OCI-LY1 (cell line): Measurements from ENCODE around the gene PTPN4.

ENCODE experiments used
- H2AFZ ChIP-seq: fragments of 200-600 bp; sonication (generic), shearing (Covaris generic); 2 replicates; pipeline ENCODE4 v1.6.0; 2014; ENCODE audit warnings: antibody characterized with exemption, mild to moderate bottlenecking, low read length
- H3F3A ChIP-seq: fragments of 200-600 bp; sonication (generic), shearing (Covaris generic); 2 replicates; pipeline ENCODE4 v1.6.0; 2014; ENCODE audit warnings: mild to moderate bottlenecking, antibody characterized with exemption, low read length, moderate library complexity; ENCODE audit not compliant: insufficient read depth
- H3K27ac ChIP-seq: fragments of 200-600 bp; sonication (generic); 2 replicates; pipeline ENCODE4 v1.5.1; 2014; ENCODE audit warnings: low read length, mixed run types, mild to moderate bottlenecking, low read depth; ENCODE audit not compliant: poor library complexity, severe bottlenecking
- H3K27me3 ChIP-seq: fragments of 200-600 bp; sonication (generic); 2 replicates; pipeline ENCODE4 v1.6.0; 2014; ENCODE audit warnings: antibody characterized with exemption, mild to moderate bottlenecking, low read length, moderate library complexity; ENCODE audit not compliant: insufficient read depth
- H3K36me3 ChIP-seq: fragments of 200-600 bp; sonication (generic); 2 replicates; pipeline ENCODE4 v1.6.1; 2014; ENCODE audit warnings: mild to moderate bottlenecking, antibody characterized with exemption, low read length, moderate library complexity, mixed read lengths; ENCODE audit not compliant: insufficient read depth
- H3K4me1 ChIP-seq: fragments of 200-600 bp; sonication (generic); 2 replicates; pipeline ENCODE4 v1.5.1; 2014; ENCODE audit warnings: mild to moderate bottlenecking, low read length, moderate library complexity; ENCODE audit not compliant: insufficient read depth, severe bottlenecking
- H3K4me2 ChIP-seq: fragments of 200-600 bp; sonication (generic), shearing (Covaris generic); 2 replicates; pipeline ENCODE4 v1.6.1; 2014; ENCODE audit warnings: low read length
- H3K4me3 ChIP-seq: fragments of 200-600 bp; sonication (generic); 2 replicates; pipeline ENCODE4 v1.5.1; 2014; ENCODE audit warnings: low read length, low read depth, mild to moderate bottlenecking, mixed read lengths; ENCODE audit not compliant: poor library complexity, severe bottlenecking
- H3K79me2 ChIP-seq: fragments of 200-600 bp; shearing (Covaris generic); 2 replicates; pipeline ENCODE4 v1.6.1; 2016; ENCODE audit warnings: mixed run types, low read length, mixed read lengths; ENCODE audit not compliant: insufficient read depth
- H3K9ac ChIP-seq: fragments of 200-600 bp; sonication (generic), shearing (Covaris generic); 2 replicates; pipeline ENCODE4 v1.6.1; 2014; ENCODE audit warnings: mild to moderate bottlenecking, low read length, mixed read lengths
- H3K9me2 ChIP-seq: fragments of 200-600 bp; sonication (generic), shearing (Covaris generic); 2 replicates; pipeline ENCODE4 v1.6.1; 2014; ENCODE audit warnings: low read depth, mild to moderate bottlenecking, low read length, mixed read lengths
- H3K9me3 ChIP-seq: fragments of 200-600 bp; shearing (Covaris generic); 2 replicates; pipeline ENCODE4 v1.6.1; 2014; ENCODE audit warnings: low read length, mixed read lengths
- H4K20me1 ChIP-seq: fragments of 200-600 bp; sonication (generic), shearing (Covaris generic); 2 replicates; pipeline ENCODE4 v1.6.0; 2016; ENCODE audit warnings: mild to moderate bottlenecking, low read length; ENCODE audit not compliant: insufficient read depth
- CTCF ChIP-seq: fragments of 200-600 bp; sonication (generic), shearing (Covaris generic); IDR thresholded peaks from 2 replicates; pipeline ENCODE4 v1.5.1; 2017; ENCODE audit warnings: mild to moderate bottlenecking, antibody characterized with exemption, low read length, moderate library complexity, mixed read lengths
- EZH2 ChIP-seq: fragments of 200-600 bp; sonication (generic), shearing (Covaris generic); IDR thresholded peaks from 2 replicates; pipeline ENCODE4 v1.8.0; 2017; ENCODE audit warnings: borderline replicate concordance, mixed run types, mild to moderate bottlenecking, antibody characterized with exemption, low read length, moderate library complexity, mixed read lengths

Gene PTPN4

DNA sequence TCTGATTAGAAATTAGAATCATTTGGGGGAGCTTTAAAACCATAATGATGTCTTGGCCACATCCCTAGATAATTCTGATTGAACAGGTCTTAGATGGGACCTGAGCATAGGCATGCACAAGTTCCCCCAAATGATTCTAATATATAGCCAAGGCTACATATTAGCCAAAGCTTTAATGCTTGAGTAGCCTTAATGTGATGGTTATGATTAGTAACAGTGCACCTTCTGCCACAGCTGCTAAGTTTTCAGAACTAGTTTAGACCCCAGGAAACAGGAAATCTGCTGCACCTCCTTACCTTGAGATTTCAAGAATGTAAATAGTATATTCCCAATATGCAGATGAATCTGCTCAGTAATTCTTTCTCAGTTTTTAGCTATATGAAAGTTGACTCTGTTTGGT, 119.8 kb downstream of the PTPN4 start:
- Histone ChIP-seq H3K79me2 (no peaks in the 10 kb centered on the region), H3F3A (no peaks in the 10 kb centered on the region), H3K4me3 (no peak overlapping the region), H2AFZ (no peak overlapping the region), H3K27me3 (no peaks in the 10 kb centered on the region), H3K4me1 (no peaks in the 10 kb centered on the region), H3K9ac (no peak overlapping the region), H3K9me2 (no peaks in the 10 kb centered on the region), H3K4me2 (no peak overlapping the region), H3K9me3 (no peaks in the 10 kb centered on the region), H3K27ac (no peak overlapping the region), H3K36me3 (no peaks in the 10 kb centered on the region), H4K20me1 (no peaks in the 10 kb centered on the region)
- TF ChIP-seq EZH2: no peak

DNA sequence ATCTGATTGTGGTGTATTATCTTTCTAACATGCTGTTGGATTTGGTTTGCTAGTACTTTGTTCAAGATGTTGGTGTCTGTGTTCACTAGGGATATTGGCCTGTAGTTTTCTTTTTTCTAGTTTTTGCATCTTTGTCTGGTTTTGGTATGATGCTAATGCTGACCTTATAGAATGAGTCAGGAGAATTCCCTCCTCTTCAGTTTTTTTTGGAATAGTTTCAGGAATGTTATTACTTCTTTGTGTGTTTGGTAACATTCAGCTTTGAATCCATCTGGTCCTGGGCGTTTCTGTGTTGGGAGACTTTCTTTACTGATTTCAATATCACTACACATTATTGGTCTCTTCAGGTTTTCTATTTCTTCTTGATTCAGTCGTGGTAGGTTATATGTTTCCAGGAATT, 129.0 kb downstream of the PTPN4 start:
- no peak overlapping the region for H2AFZ ChIP-seq
- no peaks in the 10 kb centered on the region for H3K9me2 ChIP-seq
- no peak overlapping the region for H3K9ac ChIP-seq
- H3K27ac ChIP-seq: no peak overlapping the region
- no peak overlapping the region for H3K4me3 ChIP-seq
- H4K20me1 ChIP-seq: no peaks in the 10 kb centered on the region
- no peaks in the 10 kb centered on the region for H3K79me2 ChIP-seq
- H3K36me3 ChIP-seq: no peaks in the 10 kb centered on the region
- 0 out of 2 replicates have a peak, but pooled peaks cover 5% of the 10 kb centered on the region for H3F3A ChIP-seq
- peaks cover 6% of the 10 kb centered on the region for H3K9me3 ChIP-seq
- TF ChIP-seq CTCF (no peak), EZH2 (no peak)
- H3K27me3 ChIP-seq: no peaks in the 10 kb centered on the region
- no peaks in the 10 kb centered on the region for H3K4me1 ChIP-seq
- no peak overlapping the region for H3K4me2 ChIP-seq

- H4K20me1 ChIP-seq: no peaks in the 10 kb centered on the region
- no peak overlapping the region for H2AFZ ChIP-seq
- no peaks in the 10 kb centered on the region for H3K79me2 ChIP-seq
- no peak overlapping the region for H3K9ac ChIP-seq
- no peaks in the 10 kb centered on the region for H3F3A ChIP-seq
- 0 out of 2 replicates have a peak, but pooled peaks cover 1% of the 10 kb centered on the region for H3K36me3 ChIP-seq
- no peak overlapping the region for H3K4me3 ChIP-seq
- no peak overlapping the region for H3K4me2 ChIP-seq
- H3K27me3 ChIP-seq: no peaks in the 10 kb centered on the region
- no peaks in the 10 kb centered on the region for H3K9me2 ChIP-seq
- TF ChIP-seq EZH2: no peak
- no peaks in the 10 kb centered on the region for H3K4me1 ChIP-seq
- H3K27ac ChIP-seq: no peak overlapping the region
- H3K9me3 ChIP-seq: no peaks in the 10 kb centered on the region
These were observed 138.1 kb downstream of the PTPN4 start for GRCh38 chr2:119897736-119898395.

- Histone ChIP-seq H3K36me3 (0 out of 2 replicates have a peak, but pooled peaks cover 5% of the 10 kb centered on the region), H4K20me1 (no peaks in the 10 kb centered on the region), H3K27ac (no peak overlapping the region), H2AFZ (no peak overlapping the region), H3K27me3 (no peaks in the 10 kb centered on the region), H3K4me1 (no peaks in the 10 kb centered on the region), H3F3A (no peaks in the 10 kb centered on the region), H3K9me2 (no peaks in the 10 kb centered on the region), H3K4me3 (no peak overlapping the region), H3K9ac (no peak overlapping the region), H3K4me2 (no peak overlapping the region), H3K9me3 (no peaks in the 10 kb centered on the region), H3K79me2 (no peaks in the 10 kb centered on the region)
- TF ChIP-seq CTCF (no peak), EZH2 (no peak)
These were observed 141.3 kb downstream of the PTPN4 start for GRCh38 chr2:119901013-119901412.
